T-helper 22 cell (primary cell): ENCODE results near the gene COL9A1.
"Not testable (repeated sequence)": the region's sequence is repeated elsewhere in the genome, so short reads cannot be mapped to it uniquely, and the experiment has no call there.

Source experiments
- DNase-seq: peaks from one replicate; pipeline ENCODE4 v3.0.0-alpha.2; 2020; ENCODE audit warnings: low read depth

The COL9A1 gene

GRCh38 chr6:70303034-70303525 is at the start of gene COL9A1:
Gene COL9A1, minus strand, starts transcription at chr6:70303084. Its CDS starts 160 bp downstream, at chr6:70302924.
- DNase-seq, result no peak

GRCh38 chr6:70351461-70351860 is 48.6 kb upstream of the COL9A1 start:
- no peak for DNase-seq

GRCh38 chr6:70345619-70346018 is 42.7 kb upstream of the COL9A1 start:
- no peak for DNase-seq

GRCh38 chr6:70343313-70343712 is 40.4 kb upstream of the COL9A1 start:
- no peak for DNase-seq

GRCh38 chr6:70339810-70340209 is 36.9 kb upstream of the COL9A1 start:
- not testable (repeated sequence) for DNase-seq

- no peak for DNase-seq
Observed at GRCh38 chr6:70338775-70339174, 35.9 kb upstream of the COL9A1 start.

GRCh38 chr6:70337743-70338105 is 34.8 kb upstream of the COL9A1 start:
- no peak for DNase-seq

GRCh38 chr6:70336996-70337742 is 34.3 kb upstream of the COL9A1 start:
- DNase-seq, result no peak

GRCh38 chr6:70327036-70327435 is 24.2 kb upstream of the COL9A1 start:
- no peak for DNase-seq

- no peak for DNase-seq
Observed at GRCh38 chr6:70325009-70325408, 22.1 kb upstream of the COL9A1 start.

GRCh38 chr6:70317799-70318198 is 14.9 kb upstream of the COL9A1 start:
- not testable (repeated sequence) for DNase-seq

GRCh38 chr6:70315079-70315751 is 12.3 kb upstream of the COL9A1 start:
- DNase-seq, result no peak

- no peak for DNase-seq
Observed at GRCh38 chr6:70314296-70314695, 11.4 kb upstream of the COL9A1 start.

- DNase-seq, result no peak
Observed at GRCh38 chr6:70312165-70312745, 9.4 kb upstream of the COL9A1 start.

- no peak for DNase-seq
Observed at GRCh38 chr6:70310063-70310694, 7.3 kb upstream of the COL9A1 start.

- DNase-seq, result no peak
Observed at GRCh38 chr6:70309243-70309642, 6.4 kb upstream of the COL9A1 start.

GRCh38 chr6:70308142-70308541 is 5.3 kb upstream of the COL9A1 start:
- DNase-seq, result not testable (repeated sequence)

GRCh38 chr6:70307008-70307407 is 4.1 kb upstream of the COL9A1 start:
- no peak for DNase-seq

- no peak for DNase-seq
Observed at GRCh38 chr6:70304616-70305015, 1.7 kb upstream of the COL9A1 start.

GRCh38 chr6:70299456-70299855 is 3.4 kb downstream of the COL9A1 start:
- no peak for DNase-seq

- no peak for DNase-seq
Observed at GRCh38 chr6:70298068-70298467, 4.8 kb downstream of the COL9A1 start.

GRCh38 chr6:70292193-70292592 is 10.7 kb downstream of the COL9A1 start:
- DNase-seq, result no peak

GRCh38 chr6:70289299-70289698 is 13.6 kb downstream of the COL9A1 start:
- no peak for DNase-seq
